ENCODE measurements around the gene ANAPC15. TPM values are rescaled to one million over a fixed set of nuclear protein-coding genes. Genes with fewer than 3 reads are reported as not detected.
A peak's percentile ranks its signal among the peaks of the same experiment; 100 is the strongest.

The ANAPC15 gene
- polyA plus RNA-seq, 3 donors: 92.6 to 112 (median 94.8) TPM

DNA sequence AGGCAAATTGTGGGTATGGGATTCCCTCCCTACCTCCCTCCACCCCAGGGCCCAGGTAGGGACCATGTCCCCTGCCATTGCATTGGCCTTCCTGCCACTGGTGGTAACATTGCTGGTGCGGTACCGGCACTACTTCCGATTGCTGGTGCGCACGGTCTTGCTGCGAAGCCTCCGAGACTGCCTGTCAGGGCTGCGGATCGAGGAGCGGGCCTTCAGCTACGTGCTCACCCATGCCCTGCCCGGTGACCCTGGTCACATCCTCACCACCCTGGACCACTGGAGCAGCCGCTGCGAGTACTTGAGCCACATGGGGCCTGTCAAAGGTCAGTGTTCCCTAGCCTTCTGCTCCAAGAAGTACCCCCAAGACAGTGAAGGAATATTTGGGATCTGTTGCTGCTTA lies 6.6 kb downstream of the ANAPC15 start, which contains the start of gene TOMT:
TSS of gene TOMT (plus strand) at position 37 of the 400 bp plus-strand sequence. CDS start at position 65, 28 bp downstream.
- DNase-seq: no peak
- Histone ChIP-seq H3K27me3 (ENCODE audit: control insufficient read depth in 2 of 2, insufficient read depth in 2 of 2, low read length in 2 of 2) (no peaks in the 10 kb centered on the region), H3K9me3 (replicated peaks in 1 of 2; ENCODE audit: control insufficient read depth in 1 of 2, insufficient read depth in 1 of 2, low read length in 2 of 2) (no peaks in the 10 kb centered on the region), H3K79me2 (ENCODE audit: insufficient read depth, low read length) (peaks cover 23% of the 10 kb centered on the region), H3K36me3 (replicated peaks in 1 of 2; ENCODE audit: control insufficient read depth in 1 of 2, insufficient read depth in 2 of 2, low read length in 2 of 2) (peaks cover 30 to 60% of the 10 kb centered on the region in 2 donors), H3K4me2 (replicated peaks; ENCODE audit: extremely low read depth, low read length, poor library complexity, severe bottlenecking) (no peak within 1 kb of the TSS), H4K20me1 (ENCODE audit: insufficient read depth, low read length) (peaks cover 5% of the 10 kb centered on the region), H2AFZ (ENCODE audit: insufficient read depth, low read depth, low read length, poor library complexity, severe bottlenecking) (no peak within 1 kb of the TSS), H3K27ac (ENCODE audit: low read depth in 1 of 2, low read length in 2 of 2) (no peak within 1 kb of the TSS), H3K9ac (ENCODE audit: insufficient read depth, low read length, poor library complexity, severe bottlenecking) (no peak within 1 kb of the TSS), H3K4me1 (ENCODE audit: control insufficient read depth in 1 of 2, insufficient read depth in 2 of 2, low read length in 2 of 2) (peaks cover 26 to 28% of the 10 kb centered on the region in 2 donors), H3K4me3 (replicated peaks in 1 of 3; ENCODE audit: low read depth in 2 of 3, low read length in 3 of 3) (no peak within 1 kb of the TSS)
- WGBS (ENCODE audit: insufficient coverage): 96% methylated on average over 4 of the region's 14 CpGs
- peaks cover 50 to 79% of the 10 kb centered on the region in 2 donors for H3K36me3 Mint-ChIP-seq
- intact Hi-C loops (cut with micrococcal nuclease): loop anchor here in 1 of 2 donors (10.0 kb wide), 1 partner anchor 119 kb away; the partner anchor contains the start of gene INPPL1
- peak within 1 kb of the TSS in 4 of 7 donors; percentile 3 to 80 (median 44) for H3K27ac Mint-ChIP-seq
- peaks cover 0 to 7% (median 0%) of the 10 kb centered on the region in 7 donors for H3K9me3 Mint-ChIP-seq
- peaks cover 27% of the 10 kb centered on the region for H3K4me1 Mint-ChIP-seq
- no peak for TF ChIP-seq CTCF (IDR thresholded peaks at IDR 0.05)
- H3K4me3 Mint-ChIP-seq: no peak within 1 kb of the TSS
- no peaks in the 10 kb centered on the region for H3K27me3 Mint-ChIP-seq (ENCODE audit: low read depth in 3 of 3)

DNA sequence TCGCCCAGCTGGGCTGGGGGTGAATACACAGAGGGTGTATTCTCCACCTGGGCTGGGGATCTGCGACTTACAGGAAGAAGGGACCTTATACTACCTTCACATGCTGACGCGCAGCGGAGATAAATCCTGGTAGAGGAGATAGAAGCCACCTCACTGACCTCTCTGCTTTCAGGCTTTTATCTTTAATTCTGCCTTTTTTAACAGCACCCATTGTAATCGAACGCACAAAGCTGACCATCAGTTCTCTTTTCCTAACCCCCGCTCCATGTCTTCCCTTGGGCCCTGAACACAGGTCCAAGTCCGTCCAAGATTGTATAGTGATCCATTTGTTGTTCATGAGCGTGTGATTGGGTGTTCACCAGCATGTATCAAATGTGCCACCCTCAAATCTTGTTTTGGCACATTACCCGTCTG lies 8.7 kb downstream of the ANAPC15 start:
- Mint-ChIP-seq H3K27ac (peak overlapping the region; percentile 95 to 98 (median 96)), H3K9me3 (peaks cover 0 to 7% (median 0%) of the 10 kb centered on the region in 7 donors), H3K36me3 (peaks cover 41 to 73% of the 10 kb centered on the region in 2 donors), H3K4me3 (peak overlapping the region; percentile 60 to 91), H3K27me3 (ENCODE audit: low read depth in 3 of 3) (peaks cover 0 to 1% (median 0%) of the 10 kb centered on the region in 3 donors), H3K4me1 (peaks cover 48% of the 10 kb centered on the region)
- H3K9ac ChIP-seq (ENCODE audit: insufficient read depth, low read length, poor library complexity, severe bottlenecking): peak overlapping the region; percentile 28
- 83% methylated on average over 1 of the region's 11 CpGs for WGBS (ENCODE audit: insufficient coverage)
- H3K27me3 ChIP-seq (ENCODE audit: control insufficient read depth in 2 of 2, insufficient read depth in 2 of 2, low read length in 2 of 2): no peaks in the 10 kb centered on the region
- TF ChIP-seq CTCF (IDR thresholded peaks at IDR 0.05): peak; percentile 69
- H3K79me2 ChIP-seq (ENCODE audit: insufficient read depth, low read length): peaks cover 44% of the 10 kb centered on the region
- no peaks in the 10 kb centered on the region for H3K9me3 ChIP-seq (replicated peaks in 1 of 2; ENCODE audit: control insufficient read depth in 1 of 2, insufficient read depth in 1 of 2, low read length in 2 of 2)
- H3K4me1 ChIP-seq (ENCODE audit: control insufficient read depth in 1 of 2, insufficient read depth in 2 of 2, low read length in 2 of 2): peaks cover 46 to 48% of the 10 kb centered on the region in 2 donors
- peak overlapping the region in 2 of 3 experiments; percentile 1 to 95 for H3K4me3 ChIP-seq (replicated peaks in 1 of 3; ENCODE audit: low read depth in 2 of 3, low read length in 3 of 3)
- DNase-seq: no peak
- H3K36me3 ChIP-seq (replicated peaks in 1 of 2; ENCODE audit: control insufficient read depth in 1 of 2, insufficient read depth in 2 of 2, low read length in 2 of 2): peaks cover 19 to 53% of the 10 kb centered on the region in 2 donors
- H4K20me1 ChIP-seq (ENCODE audit: insufficient read depth, low read length): peaks cover 26% of the 10 kb centered on the region
- peak overlapping the region; percentile 86 for H3K4me2 ChIP-seq (replicated peaks; ENCODE audit: extremely low read depth, low read length, poor library complexity, severe bottlenecking)
- peak overlapping the region; percentile 90 to 95 for H3K27ac ChIP-seq (ENCODE audit: low read depth in 1 of 2, low read length in 2 of 2)
- peak overlapping the region; percentile 83 for H2AFZ ChIP-seq (ENCODE audit: insufficient read depth, low read depth, low read length, poor library complexity, severe bottlenecking)
- intact Hi-C loops (cut with micrococcal nuclease): loop anchor here (2.0 to 10.0 kb wide), 3 partner anchors 23 to 121 kb away; partner anchors contain the start of genes INPPL1 (in 1 of the 2), LRRC51 (in 1 of the 2) and NUMA1 (in 1 of the 2)
